OCI-LY7 (cell line): ENCODE measurements around the gene ADO.

ENCODE experiments used
- CTCF ChIP-seq: fragments of 200-600 bp; sonication (generic); conservative IDR thresholded peaks from 2 replicates; pipeline ENCODE4 v1.5.1; 2014; ENCODE audit warnings: mild to moderate bottlenecking, antibody characterized with exemption, low read length, moderate library complexity, mixed read lengths
- EZH2phosphoT487 ChIP-seq: fragments of 200-600 bp; sonication (generic); IDR thresholded peaks from 2 replicates; pipeline ENCODE4 v1.6.1; 2018; ENCODE audit warnings: low read depth, borderline replicate concordance, mild to moderate bottlenecking, mixed run types, antibody characterized with exemption, low read length, moderate library complexity, mixed read lengths

DNA sequence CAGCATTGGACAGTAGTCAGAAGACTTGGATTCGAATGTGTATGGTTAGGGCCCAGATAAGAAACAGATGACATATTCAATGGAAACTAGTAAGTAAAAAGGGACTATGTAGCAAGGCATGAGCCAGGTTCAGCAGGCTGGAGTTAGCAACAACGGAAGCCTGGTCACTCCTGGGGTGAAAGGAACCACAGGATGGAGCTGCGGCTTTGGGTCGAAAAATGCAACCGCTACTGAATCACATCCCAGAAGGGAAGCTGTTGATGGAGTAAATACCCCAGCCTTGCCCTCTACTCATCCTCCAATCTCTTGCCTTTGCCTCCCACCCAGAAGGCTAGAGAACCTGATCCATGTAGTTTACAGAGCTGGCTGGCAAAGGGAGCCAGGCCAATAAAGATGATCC, 49.2 kb downstream of the ADO start:
- TF ChIP-seq CTCF (no peak), EZH2phosphoT487 (no peak)
